HUES64 (cell line): ENCODE data around the gene ZNF18.
"Not testable (repeated sequence)": the region's sequence is repeated elsewhere in the genome, so short reads cannot be mapped to it uniquely, and the experiment has no call there.

Experiments
- H3K27ac ChIP-seq: 2 replicates; pipeline ENCODE4 v1.7.0; 2013; ENCODE audit warnings: low read depth, low read length, inconsistent platforms
- H3K27me3 ChIP-seq: 2 replicates; pipeline ENCODE4 v1.6.1; 2013; ENCODE audit warnings: mild to moderate bottlenecking, low read length; ENCODE audit not compliant: insufficient read depth
- H3K36me3 ChIP-seq: 2 replicates; pipeline ENCODE4 v1.6.1; 2013; ENCODE audit warnings: mild to moderate bottlenecking, low read length; ENCODE audit not compliant: insufficient read depth
- H3K4me1 ChIP-seq: 2 replicates; pipeline ENCODE4 v1.6.1; 2013; ENCODE audit warnings: mild to moderate bottlenecking, low read length, moderate library complexity; ENCODE audit not compliant: insufficient read depth
- H3K4me3 ChIP-seq: 2 replicates; pipeline ENCODE4 v1.5.1; 2013; ENCODE audit warnings: mild to moderate bottlenecking, low read length, moderate library complexity
- H3K9ac ChIP-seq: 2 replicates; pipeline ENCODE4 v1.6.1; 2013; ENCODE audit warnings: mild to moderate bottlenecking, low read depth, low read length
- H3K9me3 ChIP-seq: 2 replicates; pipeline ENCODE4 v1.6.1; 2013; ENCODE audit warnings: low read depth, low read length; ENCODE audit not compliant: insufficient read depth
- WGBS: fragments of 150-250, 120-280 bp; methylation state at CpG from one replicate; pipeline ENCODE4 v1.1.7; 2013; ENCODE audit warnings: missing lambda C conversion rate; 5-methylcytosine and 5-hydroxymethylcytosine counted together

The ZNF18 gene

GRCh38 chr17:11986179-11986941 is 10.9 kb downstream of the ZNF18 start:
- WGBS = 87% methylated on average over 3 of the region's 4 CpGs
- peaks cover 45% of the 10 kb centered on the region for H3K36me3 ChIP-seq
- H3K4me1 ChIP-seq = peaks cover 21% of the 10 kb centered on the region
- H3K27ac ChIP-seq = no peak overlapping the region
- H3K9ac ChIP-seq = no peak overlapping the region
- no peaks in the 10 kb centered on the region for H3K9me3 ChIP-seq
- H3K4me3 ChIP-seq = no peak overlapping the region
- no peaks in the 10 kb centered on the region for H3K27me3 ChIP-seq

- H3K4me3 ChIP-seq = no peak overlapping the region
- no peaks in the 10 kb centered on the region for H3K9me3 ChIP-seq
- no peaks in the 10 kb centered on the region for H3K27me3 ChIP-seq
- H3K9ac ChIP-seq = no peak overlapping the region
- H3K27ac ChIP-seq = no peak overlapping the region
- WGBS = 71% methylated on average over 3 of the region's 4 CpGs
- peaks cover 11% of the 10 kb centered on the region for H3K4me1 ChIP-seq
- peaks cover 49% of the 10 kb centered on the region for H3K36me3 ChIP-seq
These were observed 15.4 kb downstream of the ZNF18 start for GRCh38 chr17:11981862-11982261.

GRCh38 chr17:11980813-11981212 is 16.5 kb downstream of the ZNF18 start:
- Histone ChIP-seq H3K4me3 (no peak overlapping the region), H3K27me3 (no peaks in the 10 kb centered on the region), H3K27ac (no peak overlapping the region), H3K9me3 (no peaks in the 10 kb centered on the region), H3K9ac (no peak overlapping the region), H3K36me3 (peaks cover 50% of the 10 kb centered on the region), H3K4me1 (peaks cover 7% of the 10 kb centered on the region)
- 97% methylated on average over 2 of the region's 2 CpGs for WGBS

GRCh38 chr17:11979795-11980194 is 17.5 kb downstream of the ZNF18 start:
- Histone ChIP-seq H3K4me3 (no peak overlapping the region), H3K36me3 (peaks cover 44% of the 10 kb centered on the region), H3K27ac (no peak overlapping the region), H3K4me1 (peaks cover 7% of the 10 kb centered on the region), H3K9me3 (no peaks in the 10 kb centered on the region), H3K27me3 (no peaks in the 10 kb centered on the region), H3K9ac (no peak overlapping the region)
- 90% methylated on average over 2 of the region's 3 CpGs for WGBS

GRCh38 chr17:11972741-11973140 is 24.5 kb downstream of the ZNF18 start:
- not testable (repeated sequence) for H3K9ac ChIP-seq, H3K27ac ChIP-seq, H3K36me3 ChIP-seq, H3K9me3 ChIP-seq, H3K4me3 ChIP-seq, H3K27me3 ChIP-seq, H3K4me1 ChIP-seq
- WGBS = 90% methylated on average over 19 of the region's 19 CpGs

- peaks cover 31% of the 10 kb centered on the region for H3K9me3 ChIP-seq
- H3K27ac ChIP-seq = no peak overlapping the region
- H3K4me1 ChIP-seq = no peaks in the 10 kb centered on the region
These were observed 27.7 kb downstream of the ZNF18 start for GRCh38 chr17:11969565-11969964.

GRCh38 chr17:11954936-11955335 is 42.3 kb downstream of the ZNF18 start:
- peaks cover 26% of the 10 kb centered on the region for H3K9me3 ChIP-seq
- no peaks in the 10 kb centered on the region for H3K27me3 ChIP-seq
- no peak overlapping the region for H3K27ac ChIP-seq
- H3K36me3 ChIP-seq = no peaks in the 10 kb centered on the region
- H3K9ac ChIP-seq = no peak overlapping the region
- H3K4me3 ChIP-seq = no peak overlapping the region
- no peaks in the 10 kb centered on the region for H3K4me1 ChIP-seq

More at GRCh38 chr17:11969565-11969964, 27.7 kb downstream of the ZNF18 start:
- WGBS = 96% methylated on average over 2 of the region's 2 CpGs
- Histone ChIP-seq H3K4me3 (no peak overlapping the region), H3K27me3 (no peaks in the 10 kb centered on the region), H3K36me3 (no peaks in the 10 kb centered on the region), H3K9ac (no peak overlapping the region)

GRCh38 chr17:11953924-11954323 is 43.4 kb downstream of the ZNF18 start:
- H3K4me3 ChIP-seq = no peak overlapping the region
- H3K36me3 ChIP-seq = no peaks in the 10 kb centered on the region
- H3K9me3 ChIP-seq = peaks cover 26% of the 10 kb centered on the region
- no peaks in the 10 kb centered on the region for H3K4me1 ChIP-seq
- H3K27me3 ChIP-seq = no peaks in the 10 kb centered on the region
- no peak overlapping the region for H3K9ac ChIP-seq
- no CpG with 5 or more reads among the region's 1 CpG for WGBS
- H3K27ac ChIP-seq = no peak overlapping the region

- WGBS = 96% methylated on average over 3 of the region's 3 CpGs
- no peaks in the 10 kb centered on the region for H3K4me1 ChIP-seq
These were observed 44.7 kb downstream of the ZNF18 start for GRCh38 chr17:11952610-11953009.

GRCh38 chr17:11950771-11951519 is 46.3 kb downstream of the ZNF18 start:
- H3K9ac ChIP-seq = no peak overlapping the region
- H3K27ac ChIP-seq = no peak overlapping the region
- no peak overlapping the region for H3K4me3 ChIP-seq
- H3K4me1 ChIP-seq = no peaks in the 10 kb centered on the region
- peaks cover 26% of the 10 kb centered on the region for H3K9me3 ChIP-seq
- H3K27me3 ChIP-seq = no peaks in the 10 kb centered on the region
- H3K36me3 ChIP-seq = no peaks in the 10 kb centered on the region
- WGBS = 87% methylated on average over 7 of the region's 7 CpGs

More at GRCh38 chr17:11952610-11953009, 44.7 kb downstream of the ZNF18 start:
- no peaks in the 10 kb centered on the region for H3K36me3 ChIP-seq
- no peaks in the 10 kb centered on the region for H3K27me3 ChIP-seq
- H3K27ac ChIP-seq = no peak overlapping the region
- H3K4me3 ChIP-seq = no peak overlapping the region
- H3K9ac ChIP-seq = no peak overlapping the region
- peaks cover 26% of the 10 kb centered on the region for H3K9me3 ChIP-seq

- H3K27me3 ChIP-seq, H3K4me1 ChIP-seq, H3K9ac ChIP-seq, H3K4me3 ChIP-seq, H3K27ac ChIP-seq, H3K36me3 ChIP-seq: not testable (repeated sequence)
- H3K9me3 ChIP-seq = peaks cover 21% of the 10 kb centered on the region
- WGBS = no CpG with 5 or more reads among the region's 1 CpG
These were observed 47.7 kb downstream of the ZNF18 start for GRCh38 chr17:11949571-11949970.
